HL-60 (cell line): ENCODE results near the gene CD2.

Experiments
- CTCF ChIP-seq: IDR thresholded peaks from one replicate; pipeline ENCODE4 v1.5.1; 2011; ENCODE audit warnings: low read length, control low read depth, inconsistent platforms; ENCODE audit not compliant: insufficient read depth
- POLR2AphosphoS5 ChIP-seq: IDR thresholded peaks from 2 replicates; pipeline ENCODE4 v1.6.1; 2012; ENCODE audit warnings: low read depth
- REST ChIP-seq: IDR thresholded peaks from 2 replicates; pipeline ENCODE4 v1.6.1; 2012; ENCODE audit warnings: low read depth; ENCODE audit not compliant: insufficient replicate concordance

- no peak for TF ChIP-seq CTCF
- no peak for TF ChIP-seq POLR2AphosphoS5
- no peak for TF ChIP-seq REST
Measured at GRCh38 chr1:116793357-116793935, 39.2 kb downstream of the CD2 start.
